Muscle layer of colon (tissue), 2 donors: ENCODE data around the gene GAMT.

Experiments used
- H3K27ac ChIP-seq: one replicate; pipeline ENCODE4 v1.7.0; 2013; ENCODE audit warnings: low read depth, mild to moderate bottlenecking, low read length, moderate library complexity
- H3K27me3 ChIP-seq, 2 donors: one replicate each; pipeline ENCODE4 v1.7.0; 2013; ENCODE audit warnings: low read length in 2 of 2, mild to moderate bottlenecking in 2 of 2; ENCODE audit not compliant: insufficient read depth in 2 of 2, control insufficient read depth in 1 of 2
- H3K36me3 ChIP-seq: one replicate; pipeline ENCODE4 v1.7.0; 2013; ENCODE audit warnings: mild to moderate bottlenecking, low read length; ENCODE audit not compliant: insufficient read depth
- H3K4me1 ChIP-seq: one replicate; pipeline ENCODE4 v1.7.0; 2013; ENCODE audit warnings: mild to moderate bottlenecking, low read length; ENCODE audit not compliant: insufficient read depth
- H3K4me3 ChIP-seq, 2 donors: one replicate each; pipeline ENCODE4 v1.7.0; 2013; ENCODE audit warnings: low read length in 2 of 2, low read depth in 1 of 2, mild to moderate bottlenecking in 1 of 2, moderate library complexity in 1 of 2
- H3K9ac ChIP-seq: one replicate; pipeline ENCODE4 v1.7.0; 2013; ENCODE audit warnings: low read length
- H3K9me3 ChIP-seq: one replicate; pipeline ENCODE4 v1.7.0; 2013; ENCODE audit warnings: mild to moderate bottlenecking, low read length
- donor health status: abdominal sarcoma.
- donor health status: Adenocarcinoma of cecum.

The GAMT gene

GRCh38 chr19:1362387-1363257 is 38.7 kb downstream of the GAMT start:
- no peak overlapping the region for H3K27ac ChIP-seq
- H3K9ac ChIP-seq, result no peak overlapping the region
- H3K9me3 ChIP-seq, result no peaks in the 10 kb centered on the region
- H3K27me3 ChIP-seq, result no peaks in the 10 kb centered on the region
- peaks cover 66% of the 10 kb centered on the region for H3K36me3 ChIP-seq
- H3K4me1 ChIP-seq, result peaks cover 29% of the 10 kb centered on the region
- H3K4me3 ChIP-seq, result no peak overlapping the region

DNA sequence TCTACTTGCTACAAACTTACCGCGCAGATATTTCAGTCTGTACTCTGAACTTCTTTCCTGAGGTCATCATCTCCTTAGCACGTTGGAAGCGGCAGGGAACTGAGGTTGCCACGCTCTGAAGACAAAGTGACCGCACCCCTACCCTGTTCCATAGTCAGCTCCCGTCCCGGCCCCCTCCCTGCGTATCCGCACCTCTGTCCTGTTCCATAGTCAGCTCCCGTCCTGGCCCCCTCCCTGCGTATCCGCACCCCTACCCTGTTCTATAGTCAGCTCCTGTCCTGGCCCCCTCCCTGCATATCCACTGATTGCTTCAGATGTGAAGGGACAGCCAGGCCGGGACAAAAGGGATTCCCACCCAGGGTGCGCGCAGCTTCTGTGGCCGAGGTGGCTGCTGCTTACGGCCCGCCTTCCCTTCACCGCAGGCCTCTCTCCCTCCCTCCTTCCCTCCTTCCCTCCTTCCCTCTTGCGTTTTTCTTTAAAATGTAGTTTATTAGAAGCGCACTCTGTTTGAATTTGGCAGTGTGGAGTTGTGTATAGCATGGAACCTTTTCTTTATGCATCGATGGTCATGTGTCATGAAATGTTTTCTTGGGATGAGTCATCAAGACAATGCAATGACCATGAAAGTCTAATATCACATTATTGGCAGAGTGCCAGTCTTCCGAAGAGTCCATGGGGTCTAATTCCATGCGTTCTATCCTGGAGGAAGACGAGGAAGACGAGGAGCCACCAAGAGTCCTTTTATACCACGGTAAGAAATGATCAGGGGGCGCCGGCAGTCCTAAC is 39.5 kb downstream of the GAMT start:
- Histone ChIP-seq H3K27me3 (no peaks in the 10 kb centered on the region), H3K4me1 (peaks cover 37% of the 10 kb centered on the region), H3K4me3 (peak overlapping the region in 1 of 2 donors; percentile 42), H3K9me3 (no peaks in the 10 kb centered on the region), H3K27ac (no peak overlapping the region), H3K36me3 (peaks cover 69% of the 10 kb centered on the region), H3K9ac (no peak overlapping the region)

DNA sequence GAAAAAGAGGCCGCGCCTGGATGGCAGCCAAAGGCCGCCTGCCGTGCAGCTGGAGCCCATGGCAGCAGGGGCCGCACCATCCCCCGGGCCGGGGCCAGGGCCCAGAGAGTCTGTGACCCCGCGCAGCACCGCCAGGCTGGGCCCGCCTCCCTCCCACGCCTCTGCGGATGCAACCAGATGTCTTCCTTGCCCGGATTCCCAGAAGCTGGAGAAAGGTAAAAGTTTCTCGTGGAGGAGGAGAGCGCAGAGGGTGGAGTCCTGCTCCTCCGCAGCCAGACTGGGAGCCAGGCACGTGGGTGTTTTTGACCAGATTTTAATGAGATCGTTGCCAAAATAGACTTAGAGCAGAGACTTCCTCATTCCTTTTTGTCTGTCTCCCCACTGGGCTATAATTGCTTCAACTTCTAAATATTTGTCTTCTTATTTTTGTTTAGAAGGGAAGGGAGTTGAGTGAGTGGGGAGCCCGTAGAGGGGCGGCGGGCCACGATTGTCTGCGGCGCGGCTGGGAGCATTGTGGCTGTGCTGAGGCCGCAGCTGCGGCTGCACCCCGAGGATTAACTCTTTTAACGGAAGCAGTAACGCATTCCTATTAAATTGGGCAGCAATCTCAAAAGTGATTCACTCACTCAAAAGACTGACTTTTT is 40.4 kb downstream of the GAMT start:
- H3K4me1 ChIP-seq, result peaks cover 46% of the 10 kb centered on the region
- peak overlapping the region; percentile 71 for H3K27ac ChIP-seq
- H3K9me3 ChIP-seq, result no peaks in the 10 kb centered on the region
- peaks cover 62% of the 10 kb centered on the region for H3K36me3 ChIP-seq
- no peaks in the 10 kb centered on the region for H3K27me3 ChIP-seq
- peak overlapping the region; percentile 33 for H3K9ac ChIP-seq
- H3K4me3 ChIP-seq, result peak overlapping the region; percentile 6 to 42

- Histone ChIP-seq H3K9me3 (no peaks in the 10 kb centered on the region), H3K36me3 (peaks cover 56% of the 10 kb centered on the region), H3K9ac (no peak overlapping the region), H3K4me1 (peaks cover 48% of the 10 kb centered on the region), H3K27ac (peak overlapping the region; percentile 71), H3K27me3 (no peaks in the 10 kb centered on the region), H3K4me3 (peak overlapping the region; percentile 6 to 42)
Measured at GRCh38 chr19:1360126-1360817, 41.1 kb downstream of the GAMT start.

- Histone ChIP-seq H3K4me3 (no peak overlapping the region), H3K27ac (no peak overlapping the region), H3K9me3 (no peaks in the 10 kb centered on the region), H3K4me1 (peaks cover 52% of the 10 kb centered on the region), H3K27me3 (no peaks in the 10 kb centered on the region), H3K9ac (no peak overlapping the region), H3K36me3 (peaks cover 38% of the 10 kb centered on the region)
Measured at GRCh38 chr19:1357531-1358109, 43.7 kb downstream of the GAMT start.

GRCh38 chr19:1356508-1356865 is 44.9 kb downstream of the GAMT start:
- no peak overlapping the region for H3K9ac ChIP-seq
- peaks cover 30% of the 10 kb centered on the region for H3K36me3 ChIP-seq
- H3K27ac ChIP-seq, result peak overlapping the region; percentile 79
- H3K4me3 ChIP-seq, result peak overlapping the region in 1 of 2 donors; percentile 87
- peaks cover 41% of the 10 kb centered on the region for H3K4me1 ChIP-seq
- no peaks in the 10 kb centered on the region for H3K9me3 ChIP-seq
- H3K27me3 ChIP-seq, result no peaks in the 10 kb centered on the region

DNA sequence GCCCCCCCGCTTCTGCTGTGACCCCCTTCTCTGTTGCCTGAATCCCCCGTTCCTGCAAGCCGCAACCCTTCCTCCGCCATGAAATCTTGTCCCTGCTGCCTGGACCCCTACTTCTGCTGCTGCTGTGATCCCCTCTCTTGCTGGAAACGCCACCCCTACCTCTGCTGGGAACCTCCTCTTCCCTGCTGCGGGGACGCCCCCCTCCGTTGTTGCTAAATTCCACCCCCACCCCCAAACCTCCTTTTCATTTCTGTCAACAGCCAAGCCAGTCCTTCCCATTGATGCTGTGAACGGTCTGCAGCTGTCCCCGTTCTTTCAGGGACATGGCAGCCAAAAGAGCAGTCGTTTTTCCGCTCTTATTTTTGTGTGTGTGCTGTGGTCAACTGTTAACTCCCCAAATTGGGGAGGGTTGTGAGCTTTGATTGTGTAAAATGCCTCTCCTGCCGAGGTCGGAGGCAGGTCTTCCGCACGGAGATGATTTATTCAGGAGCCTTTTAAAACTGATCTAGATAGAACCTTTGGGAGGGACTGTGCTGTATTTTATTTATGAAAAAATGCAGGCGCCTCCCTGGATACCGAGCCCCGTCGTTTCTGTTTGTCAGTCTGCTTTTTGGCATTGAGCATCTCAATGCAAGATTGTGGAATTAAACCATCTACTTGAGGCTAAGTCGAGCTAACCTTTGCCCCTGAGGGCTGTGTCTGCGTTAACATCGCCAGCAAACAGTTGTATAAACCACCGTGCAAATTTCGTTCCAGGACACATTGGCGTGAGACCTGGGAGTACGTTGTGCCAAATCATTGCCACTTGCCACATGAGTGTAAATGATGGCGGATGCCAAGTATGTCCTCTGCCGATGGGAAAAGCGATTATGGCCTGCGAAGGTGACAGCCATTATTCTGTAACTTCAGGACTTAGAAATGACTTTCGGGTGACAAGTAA is 45.5 kb downstream of the GAMT start:
- Histone ChIP-seq H3K4me1 (peaks cover 35% of the 10 kb centered on the region), H3K9ac (peak overlapping the region; percentile 54), H3K27ac (peak overlapping the region; percentile 79), H3K4me3 (peak overlapping the region; percentile 87), H3K9me3 (no peaks in the 10 kb centered on the region), H3K36me3 (peaks cover 30% of the 10 kb centered on the region), H3K27me3 (no peaks in the 10 kb centered on the region)

DNA sequence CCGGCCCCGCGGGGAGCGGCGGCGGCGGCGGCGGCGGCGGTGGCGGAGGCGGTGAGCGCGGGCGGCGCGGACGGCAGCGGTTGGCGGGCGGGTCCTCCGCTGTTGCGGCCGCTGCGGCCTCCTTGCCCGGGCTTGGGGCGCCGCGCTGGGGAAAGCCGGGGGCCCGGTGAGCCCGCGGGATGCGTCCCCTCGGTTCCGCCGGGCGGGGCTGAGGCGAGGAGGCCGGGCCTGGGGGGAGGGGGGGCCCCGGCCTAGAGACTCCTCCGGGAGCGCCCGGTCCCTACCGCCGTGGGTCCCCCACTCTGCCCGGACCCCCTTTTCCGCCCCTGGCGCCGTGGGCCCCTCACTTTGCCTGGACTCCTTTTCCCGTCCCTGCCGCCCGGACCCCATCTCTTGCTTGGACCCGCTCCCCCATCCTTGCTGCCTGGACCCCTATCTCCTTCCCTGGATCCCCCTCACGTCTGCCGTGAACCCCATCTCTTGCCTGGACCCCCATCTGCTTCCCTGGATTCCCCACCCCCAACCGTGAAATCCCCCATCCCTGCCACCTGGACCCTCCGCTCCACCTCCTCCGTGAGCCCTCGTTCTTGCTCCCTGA is 46.3 kb downstream of the GAMT start:
- H3K9ac ChIP-seq, result peak overlapping the region; percentile 54
- peak overlapping the region; percentile 87 for H3K4me3 ChIP-seq
- H3K27ac ChIP-seq, result peak overlapping the region; percentile 79
- peaks cover 27% of the 10 kb centered on the region for H3K36me3 ChIP-seq
- no peaks in the 10 kb centered on the region for H3K27me3 ChIP-seq
- H3K9me3 ChIP-seq, result no peaks in the 10 kb centered on the region
- H3K4me1 ChIP-seq, result peaks cover 27% of the 10 kb centered on the region

DNA sequence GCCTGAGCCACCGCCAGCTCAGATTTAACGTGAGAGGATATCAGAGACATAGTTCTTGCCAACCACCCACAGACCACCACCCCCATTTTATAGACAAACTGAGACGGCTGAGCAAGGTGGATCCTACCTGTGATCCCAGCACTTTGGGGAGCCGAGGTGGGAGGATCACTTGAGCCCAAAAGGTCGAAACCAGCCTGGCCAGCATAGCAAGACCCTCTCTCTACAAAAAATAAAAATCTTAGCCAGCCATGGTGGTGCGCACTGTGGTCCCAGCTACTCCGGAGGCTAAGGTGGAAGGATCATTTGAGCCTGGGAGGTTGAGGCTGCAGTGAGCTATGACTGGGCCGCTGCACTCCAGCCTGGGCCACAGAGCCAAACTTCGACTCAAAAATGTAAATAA is 48.2 kb downstream of the GAMT start:
- Histone ChIP-seq H3K36me3 (peaks cover 14% of the 10 kb centered on the region), H3K4me3 (no peak overlapping the region), H3K9me3 (no peaks in the 10 kb centered on the region), H3K9ac (no peak overlapping the region), H3K27ac (no peak overlapping the region), H3K4me1 (peaks cover 27% of the 10 kb centered on the region), H3K27me3 (no peaks in the 10 kb centered on the region)

GRCh38 chr19:1351381-1351851 is 49.9 kb downstream of the GAMT start:
- Histone ChIP-seq H3K36me3 (no peaks in the 10 kb centered on the region), H3K9ac (no peak overlapping the region), H3K27me3 (no peaks in the 10 kb centered on the region), H3K4me1 (peaks cover 14% of the 10 kb centered on the region), H3K27ac (no peak overlapping the region), H3K4me3 (no peak overlapping the region), H3K9me3 (no peaks in the 10 kb centered on the region)
